SH-SY5Y (cell line): ENCODE measurements around the gene HOXD9.

ENCODE experiments used
- GATA2 ChIP-seq: IDR thresholded peaks from 2 replicates; pipeline ENCODE4 v1.6.1; 2011; ENCODE audit warnings: mild to moderate bottlenecking, low read depth, low read length
- GATA3 ChIP-seq: IDR thresholded peaks from 2 replicates; pipeline ENCODE4 v1.6.1; 2011; ENCODE audit warnings: low read depth, mild to moderate bottlenecking, low read length, moderate library complexity

DNA sequence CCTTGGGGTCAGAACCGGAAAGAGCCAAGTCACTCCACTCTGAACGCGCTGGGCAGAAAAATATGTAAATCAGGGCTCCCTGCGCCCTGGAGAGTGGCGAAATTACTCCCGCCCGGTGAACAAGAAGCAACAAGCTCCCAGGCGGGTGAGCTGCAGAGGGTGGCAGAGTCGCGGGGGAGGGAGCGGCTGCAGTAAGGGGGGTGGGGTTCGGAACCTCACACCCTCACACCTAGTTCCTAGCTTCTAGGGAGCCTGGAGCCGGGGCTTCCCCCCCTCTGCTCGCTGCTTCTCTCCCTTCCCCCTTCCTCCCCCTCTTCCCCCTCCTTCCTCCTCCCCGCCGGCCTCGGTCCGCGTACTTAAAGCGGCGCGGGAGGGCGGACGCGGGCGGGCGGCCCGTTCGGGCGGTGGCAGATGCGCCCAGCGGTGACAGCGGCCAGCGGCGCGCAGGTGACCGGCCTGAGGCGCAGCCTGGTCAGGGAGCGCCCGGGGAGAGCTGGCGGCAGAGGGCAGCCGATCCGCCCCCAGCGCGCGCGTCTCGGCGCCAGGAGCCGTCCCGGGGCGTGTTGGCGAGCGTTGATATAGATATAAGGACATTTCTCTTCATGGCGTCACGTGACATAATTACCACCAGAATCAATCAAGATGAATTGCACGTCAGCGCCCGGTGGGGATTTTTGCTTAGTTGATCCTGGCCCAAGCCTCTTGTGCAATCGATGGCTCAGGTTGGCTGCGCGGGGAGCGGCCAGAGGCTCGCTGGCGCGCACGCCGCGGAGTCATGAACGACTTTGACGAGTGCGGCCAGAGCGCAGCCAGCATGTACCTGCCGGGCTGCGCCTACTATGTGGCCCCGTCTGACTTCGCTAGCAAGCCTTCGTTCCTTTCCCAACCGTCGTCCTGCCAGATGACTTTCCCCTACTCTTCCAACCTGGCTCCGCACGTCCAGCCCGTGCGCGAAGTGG lies 15.7 kb upstream of the HOXD9 start, which contains the start of gene HOXD11:
- TF ChIP-seq GATA2 (no peak), GATA3 (no peak)
